Fibroblast of villous mesenchyme (primary cell): ENCODE results near the gene ASPG. TPM values are rescaled to one million over a fixed set of nuclear protein-coding genes. Genes with fewer than 3 reads are reported as not detected.

Source experiments
- DNase-seq: peaks from one replicate; pipeline ENCODE4 v3.0.0-alpha.2; 2010; ENCODE audit warnings: low read depth
- H3K4me3 ChIP-seq: 2 replicates; pipeline ENCODE4 v1.5.1; 2011; ENCODE audit warnings: low read depth, mild to moderate bottlenecking, low read length
- total RNA-seq: library from RNA; depleted of rRNA; stranded (reverse); fragments of >200 nt; gene quantifications from 2 replicates; pipeline ENCODE4 v1.2.3, GENCODE V29; 2012
- TF ChIP-seq, protein P1 (sequence below): IDR thresholded peaks from 2 replicates; pipeline ENCODE4 v1.5.1; 2012; ENCODE audit warnings: low read depth, mild to moderate bottlenecking, low read length; ENCODE audit not compliant: insufficient read depth

ASPG gene
- total RNA-seq, 1 donor: not detected

DNA sequence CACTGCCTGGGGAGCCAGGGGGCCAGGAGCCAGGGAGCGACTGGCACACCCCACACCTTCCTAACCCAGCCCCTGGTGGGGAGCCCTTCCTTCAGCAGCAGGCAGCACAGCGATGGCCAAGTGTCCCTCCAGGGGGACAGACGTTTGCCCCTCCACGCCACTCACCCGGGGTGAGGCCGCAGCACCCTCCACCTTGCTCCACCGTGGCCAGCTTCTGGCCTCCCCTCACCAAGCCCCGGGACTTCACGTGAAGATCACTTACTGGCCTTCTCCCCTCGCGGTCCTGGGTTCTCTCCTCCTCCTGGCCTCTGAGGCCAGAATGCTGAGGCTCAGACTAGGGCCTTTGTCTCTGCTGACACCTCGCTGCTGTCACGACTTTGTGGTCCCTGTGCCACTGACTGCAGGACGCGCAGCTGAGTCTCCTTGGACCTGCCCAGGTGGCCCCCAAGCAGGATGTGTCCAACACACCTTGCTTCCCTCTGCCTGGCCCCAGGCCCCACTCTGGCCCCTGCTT lies 3.5 kb upstream of the ASPG start:
- TF ChIP-seq, protein P1, sequence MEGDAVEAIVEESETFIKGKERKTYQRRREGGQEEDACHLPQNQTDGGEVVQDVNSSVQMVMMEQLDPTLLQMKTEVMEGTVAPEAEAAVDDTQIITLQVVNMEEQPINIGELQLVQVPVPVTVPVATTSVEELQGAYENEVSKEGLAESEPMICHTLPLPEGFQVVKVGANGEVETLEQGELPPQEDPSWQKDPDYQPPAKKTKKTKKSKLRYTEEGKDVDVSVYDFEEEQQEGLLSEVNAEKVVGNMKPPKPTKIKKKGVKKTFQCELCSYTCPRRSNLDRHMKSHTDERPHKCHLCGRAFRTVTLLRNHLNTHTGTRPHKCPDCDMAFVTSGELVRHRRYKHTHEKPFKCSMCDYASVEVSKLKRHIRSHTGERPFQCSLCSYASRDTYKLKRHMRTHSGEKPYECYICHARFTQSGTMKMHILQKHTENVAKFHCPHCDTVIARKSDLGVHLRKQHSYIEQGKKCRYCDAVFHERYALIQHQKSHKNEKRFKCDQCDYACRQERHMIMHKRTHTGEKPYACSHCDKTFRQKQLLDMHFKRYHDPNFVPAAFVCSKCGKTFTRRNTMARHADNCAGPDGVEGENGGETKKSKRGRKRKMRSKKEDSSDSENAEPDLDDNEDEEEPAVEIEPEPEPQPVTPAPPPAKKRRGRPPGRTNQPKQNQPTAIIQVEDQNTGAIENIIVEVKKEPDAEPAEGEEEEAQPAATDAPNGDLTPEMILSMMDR: no peak
- no peak for DNase-seq
- H3K4me3 ChIP-seq: no peak overlapping the region

DNA sequence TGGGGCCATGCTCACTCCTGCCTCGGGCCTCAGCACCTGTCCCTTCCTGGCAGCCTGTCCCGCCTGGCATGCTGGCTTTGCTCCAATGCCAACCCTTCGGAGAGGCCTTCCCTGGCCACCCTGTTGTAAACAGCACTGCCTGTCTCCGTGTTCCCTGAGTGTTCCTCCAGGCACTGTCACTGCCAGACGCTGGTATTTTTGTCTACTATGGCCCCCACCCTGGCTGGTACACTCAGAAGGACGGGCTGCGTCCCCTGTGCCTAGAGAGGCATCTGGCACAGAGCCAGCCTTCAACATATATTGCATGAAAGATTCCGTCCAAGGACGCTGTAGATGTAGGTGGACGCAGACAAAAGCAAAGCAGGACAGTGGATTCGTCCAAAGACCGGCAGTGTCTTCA lies 2.7 kb upstream of the ASPG start:
- DNase-seq: no peak
- H3K4me3 ChIP-seq: no peak overlapping the region

DNA sequence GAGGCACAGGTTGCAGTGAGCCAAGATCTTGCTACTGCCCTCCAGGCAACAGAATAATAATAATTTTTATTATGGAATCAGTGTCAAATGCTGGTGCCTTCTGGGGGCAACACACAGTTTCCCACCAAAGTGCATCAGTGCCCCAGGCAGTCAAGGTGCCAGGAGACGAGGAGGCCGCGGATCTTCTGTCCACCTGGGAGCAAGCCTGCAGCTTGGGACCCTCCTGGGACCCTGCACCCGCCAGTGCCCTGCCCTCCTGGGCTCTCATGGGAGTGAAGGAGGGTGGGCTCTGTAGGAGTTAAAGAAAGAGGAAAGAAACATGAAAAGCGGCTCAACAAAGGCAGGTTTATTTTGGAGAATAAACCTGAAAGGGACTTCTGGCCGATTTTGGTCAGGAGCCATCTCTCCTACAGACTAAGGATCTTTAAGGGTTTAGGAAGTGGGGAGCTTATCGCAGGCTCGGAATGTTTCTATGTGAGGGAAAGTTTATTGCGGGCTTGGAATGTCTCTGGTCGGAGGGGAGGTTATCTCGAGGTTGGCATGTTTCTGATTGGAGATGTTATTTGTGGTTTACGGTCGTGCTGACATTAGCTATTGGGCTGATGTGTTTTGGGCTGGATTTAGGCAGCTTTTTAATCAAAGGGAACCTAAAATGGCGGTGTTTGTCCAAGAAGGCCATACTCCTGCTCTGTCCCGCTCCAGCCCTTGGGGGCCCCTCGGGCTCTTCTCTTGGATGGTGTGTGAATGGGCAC lies 1.1 kb upstream of the ASPG start:
- no peak overlapping the region for H3K4me3 ChIP-seq
- TF ChIP-seq, protein P1: no peak
- peak; percentile 71 for DNase-seq

More for the DNA sequence above, 2.7 kb upstream of the ASPG start:
- TF ChIP-seq, protein P1: no peak

DNA sequence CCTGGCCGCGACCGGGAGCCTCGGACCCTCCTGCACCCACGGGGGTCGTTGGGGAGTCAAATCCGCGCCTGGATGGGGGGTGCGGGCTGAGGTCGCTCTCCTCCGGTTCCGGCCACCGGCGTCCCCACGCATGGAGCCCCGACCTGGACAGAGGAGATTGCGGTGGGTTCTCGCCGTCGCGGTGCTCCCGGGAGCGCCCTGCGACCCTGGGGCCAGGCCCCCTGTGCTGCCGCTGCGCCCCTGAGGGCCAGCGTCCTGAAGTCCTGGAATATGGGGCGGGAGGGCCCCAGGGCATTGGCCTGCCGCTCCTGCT lies 345 bp downstream of the ASPG start:
- no peak for DNase-seq
- TF ChIP-seq, protein P1: no peak

DNA sequence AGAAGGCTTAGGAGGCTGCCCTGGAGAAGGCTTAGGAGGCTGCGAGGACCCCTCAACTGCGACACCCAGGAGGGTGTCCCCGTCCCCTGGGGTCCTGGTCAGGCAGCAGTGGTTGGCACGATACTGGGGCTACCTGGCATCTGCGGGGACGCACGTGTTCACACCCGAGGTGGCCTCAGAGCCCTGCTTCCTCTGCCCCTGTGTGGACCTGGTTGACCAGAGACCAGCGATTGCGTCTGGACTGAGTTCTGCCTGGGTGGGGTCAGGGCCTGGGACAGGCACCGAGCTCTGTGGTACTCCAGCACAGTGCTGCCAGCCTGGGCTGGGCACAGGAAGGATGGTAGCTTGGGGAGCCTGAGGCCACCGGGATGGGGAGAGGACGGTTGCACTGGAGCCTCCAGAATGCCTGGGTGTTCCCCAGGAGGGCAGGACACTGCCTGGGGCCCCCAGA lies 735 bp downstream of the ASPG start:
- DNase-seq: no peak
- no peak overlapping the region for H3K4me3 ChIP-seq
- TF ChIP-seq, protein P1: no peak

More for the DNA sequence above, 345 bp downstream of the ASPG start:
- H3K4me3 ChIP-seq: no peak overlapping the region

DNA sequence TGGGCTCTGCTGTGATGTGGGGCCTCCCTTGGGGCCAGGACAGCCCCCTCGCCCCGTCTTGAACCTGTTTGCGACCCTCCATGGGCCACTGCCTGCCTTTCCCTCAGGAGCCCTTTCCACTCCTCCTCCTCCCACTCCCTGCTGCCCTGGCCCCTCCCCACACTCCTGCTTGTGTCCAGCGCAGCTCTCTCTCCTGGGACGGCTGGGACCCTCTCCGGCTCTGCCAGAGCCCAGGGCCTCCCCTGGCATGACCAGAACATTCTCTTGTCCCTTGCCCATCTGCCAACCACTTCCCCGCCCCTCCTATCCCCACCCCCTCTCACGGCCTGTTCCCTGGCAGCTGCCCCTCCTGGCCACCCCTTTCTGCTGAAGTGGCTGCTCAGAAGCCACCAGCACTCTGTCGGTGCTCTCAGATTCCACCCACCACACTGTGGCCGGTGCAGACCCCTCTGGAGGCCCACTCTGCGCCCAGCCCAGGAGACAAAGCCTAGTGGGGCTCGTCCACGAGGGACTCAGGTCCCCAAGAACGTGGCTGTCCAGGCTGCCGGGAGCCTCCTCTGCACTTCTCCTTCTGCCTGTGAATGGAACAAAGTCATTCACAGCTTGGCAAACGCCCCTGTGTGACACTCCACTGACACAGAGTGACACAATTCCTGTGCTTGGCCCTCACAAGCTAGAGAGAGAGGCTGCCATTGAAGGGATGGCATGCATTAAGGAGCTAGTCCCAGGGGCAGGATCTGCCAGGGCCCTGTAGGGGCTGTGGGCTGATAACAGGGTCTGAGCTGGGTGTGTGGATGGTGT lies 1.4 kb downstream of the ASPG start:
- TF ChIP-seq, protein P1: no peak
- H3K4me3 ChIP-seq: no peak overlapping the region
- DNase-seq: no peak
